B cell (primary cell): Measurements from ENCODE around the gene G0S2. TPM values are rescaled to one million over a fixed set of nuclear protein-coding genes. Genes with fewer than 3 reads are reported as not detected.
A peak's percentile ranks its signal among the peaks of the same experiment; 100 is the strongest.

Source experiments
- ATAC-seq: fragments of 200-7000 bp; cut with Tn5 transposase; one replicate; pipeline ENCODE4 v1.10.0; 2021; ENCODE audit warnings: low read depth, mild to moderate bottlenecking, moderate number of reproducible peaks, moderate library complexity
- CTCF ChIA-PET: fragments of 350-600 bp; sonication (Branson Sonifier 250); formaldehyde crosslinking; loops from one replicate; lab custom pipeline; 2021; ENCODE audit warnings: antibody characterized with exemption, inconsistent platforms; lab: Charles Lee
- POLR2A ChIA-PET: fragments of 350-600 bp; sonication (Branson Sonifier 250); formaldehyde crosslinking; loops from one replicate; lab custom pipeline; 2021; ENCODE audit warnings: antibody characterized with exemption; lab: Charles Lee
- DNase-seq: peaks from one replicate; pipeline ENCODE4 v3.0.0; 2013
- H2AFZ ChIP-seq: 2 replicates; pipeline ENCODE4 v1.6.1; 2012; ENCODE audit warnings: mild to moderate bottlenecking, low read depth, low read length; ENCODE audit not compliant: insufficient read depth, poor library complexity, severe bottlenecking
- H3K27ac ChIP-seq, 2 donors: 1 replicate in 1 of 2; 2 replicates in 1 of 2; pipeline ENCODE4 v1.5.1; 2012 to 2013; ENCODE audit warnings: low read length in 2 of 2, mild to moderate bottlenecking in 2 of 2, moderate library complexity in 1 of 2
- H3K27me3 ChIP-seq, 4 experiments: fragments of 200-600 bp in 1 of 4; sonication (generic) in 1 of 4; replicated peaks in 1 of 4; 1 replicate in 2 of 4; 2 replicates in 2 of 4; pipeline versions ENCODE4 v1.6.1 to v1.7.0; 2013 to 2016; ENCODE audit warnings: low read length in 3 of 4, mild to moderate bottlenecking in 2 of 4, mixed read lengths in 1 of 4, moderate library complexity in 1 of 4; ENCODE audit not compliant: insufficient read depth in 4 of 4, control insufficient read depth in 3 of 4; ENCODE audit errors: control extremely low read depth in 1 of 4
- H3K36me3 ChIP-seq, 2 experiments: replicated peaks in 1 of 2; 1 replicate in 1 of 2; 2 replicates in 1 of 2; pipeline versions ENCODE4 v1.6.1 to v1.7.1; 2013; ENCODE audit warnings: low read length in 1 of 2; ENCODE audit not compliant: insufficient read depth in 2 of 2, control insufficient read depth in 1 of 2; ENCODE audit errors: control extremely low read depth in 1 of 2, extremely low read depth in 1 of 2
- H3K4me1 ChIP-seq, 2 donors: fragments of 200-600 bp in 1 of 2; sonication (generic) in 1 of 2; 1 replicate in 1 of 2; 2 replicates in 1 of 2; pipeline versions ENCODE4 v1.5.1 to v1.6.1; 2013 to 2017; ENCODE audit warnings: low read length in 2 of 2; ENCODE audit not compliant: control insufficient read depth in 2 of 2, insufficient read depth in 2 of 2
- H3K4me2 ChIP-seq: replicated peaks from 2 replicates; pipeline ENCODE3; 2012; ENCODE audit warnings: mild to moderate bottlenecking, low read depth, low read length; ENCODE audit not compliant: poor library complexity, severe bottlenecking
- H3K4me3 ChIP-seq, 5 experiments: fragments of 200-600 bp in 1 of 5; sonication (generic) in 1 of 5; 1 replicate in 3 of 5; 2 replicates in 2 of 5; pipeline versions ENCODE4 v1.5.1 to v1.7.0; 2011 to 2016; ENCODE audit warnings: low read length in 4 of 5, mild to moderate bottlenecking in 4 of 5, low read depth in 2 of 5, control low read depth in 1 of 5, moderate library complexity in 1 of 5; ENCODE audit not compliant: insufficient read depth in 1 of 5; ENCODE audit errors: control extremely low read depth in 1 of 5, extremely low read depth in 1 of 5
- H3K79me2 ChIP-seq: fragments of 200-600 bp; sonication (generic); one replicate; pipeline ENCODE4 v1.6.0; 2016; ENCODE audit warnings: low read length; ENCODE audit not compliant: control insufficient read depth, insufficient read depth
- H3K9ac ChIP-seq: fragments of 200-600 bp; sonication (generic); 2 replicates; pipeline ENCODE4 v1.6.1; 2017; ENCODE audit warnings: mild to moderate bottlenecking, low read length, moderate library complexity
- H3K9me3 ChIP-seq, 3 donors: one replicate each; pipeline versions ENCODE4 v1.6.1 to v1.7.1; 2013; ENCODE audit warnings: low read length in 2 of 3; ENCODE audit not compliant: control insufficient read depth in 2 of 3, insufficient read depth in 1 of 3; ENCODE audit errors: control extremely low read depth in 1 of 3
- H4K20me1 ChIP-seq: 2 replicates; pipeline ENCODE4 v1.6.0; 2012; ENCODE audit warnings: mild to moderate bottlenecking, low read length; ENCODE audit not compliant: insufficient read depth, control insufficient read depth, poor library complexity, severe bottlenecking
- H3K27ac Mint-ChIP-seq: one replicate; pipeline ENCODE4 v1.8.0; 2021; ENCODE audit warnings: mixed read lengths
- H3K27me3 Mint-ChIP-seq: one replicate; pipeline ENCODE4 v1.8.0; 2021; ENCODE audit warnings: mixed read lengths
- H3K4me1 Mint-ChIP-seq: one replicate; pipeline ENCODE4 v1.8.0; 2021; ENCODE audit warnings: mixed read lengths
- H3K4me3 Mint-ChIP-seq: one replicate; pipeline ENCODE4 v1.8.0; 2021; ENCODE audit warnings: mixed read lengths
- H3K9me3 Mint-ChIP-seq: one replicate; pipeline ENCODE4 v1.8.0; 2022; ENCODE audit warnings: mixed read lengths; ENCODE audit not compliant: insufficient read depth
- EZH2 ChIP-seq: IDR thresholded peaks from 2 replicates; pipeline ENCODE4 v1.6.1; 2012; ENCODE audit warnings: borderline replicate concordance, low read depth, mild to moderate bottlenecking, moderate library complexity, low read length; ENCODE audit not compliant: insufficient read depth, poor library complexity, severe bottlenecking
- WGBS: methylation state at CpG from one replicate; pipeline ENCODE4 v1.1.5; 2013; ENCODE audit warnings: missing lambda C conversion rate; ENCODE audit not compliant: insufficient coverage; 5-methylcytosine and 5-hydroxymethylcytosine counted together
- intact Hi-C: fragments of 100-400 bp; cut with micrococcal nuclease; formaldehyde crosslinking; loops from one replicate; pipeline ENCODE4 v1.10.0; 2022
- polyA plus RNA-seq: library from polyadenylated mRNA; depleted of rRNA; stranded (reverse); fragments of >200 nt; gene quantifications from 2 replicates; pipeline ENCODE4 v1.2.3, GENCODE V29; 2012
- total RNA-seq, 2 donors: library from RNA; stranded (reverse); fragments of 120-200 nt in 1 of 2; gene quantifications; 1 replicate in 1 of 2; 2 replicates in 1 of 2; pipeline versions ENCODE4 v1.2.3 to v1.2.4, GENCODE V29; 2013 to 2022
- TF ChIP-seq, protein P1 (sequence below): fragments of 200-600 bp; IDR thresholded peaks from one replicate; pipeline ENCODE4 v1.8.0; 2022; ENCODE audit warnings: antibody characterized with exemption, mild to moderate bottlenecking

Gene G0S2
- total and polyA plus RNA-seq, 2 donors (not counting 1 experiment from before 2014, with no cell fraction given) = 6.2 TPM; not detected in 1

DNA sequence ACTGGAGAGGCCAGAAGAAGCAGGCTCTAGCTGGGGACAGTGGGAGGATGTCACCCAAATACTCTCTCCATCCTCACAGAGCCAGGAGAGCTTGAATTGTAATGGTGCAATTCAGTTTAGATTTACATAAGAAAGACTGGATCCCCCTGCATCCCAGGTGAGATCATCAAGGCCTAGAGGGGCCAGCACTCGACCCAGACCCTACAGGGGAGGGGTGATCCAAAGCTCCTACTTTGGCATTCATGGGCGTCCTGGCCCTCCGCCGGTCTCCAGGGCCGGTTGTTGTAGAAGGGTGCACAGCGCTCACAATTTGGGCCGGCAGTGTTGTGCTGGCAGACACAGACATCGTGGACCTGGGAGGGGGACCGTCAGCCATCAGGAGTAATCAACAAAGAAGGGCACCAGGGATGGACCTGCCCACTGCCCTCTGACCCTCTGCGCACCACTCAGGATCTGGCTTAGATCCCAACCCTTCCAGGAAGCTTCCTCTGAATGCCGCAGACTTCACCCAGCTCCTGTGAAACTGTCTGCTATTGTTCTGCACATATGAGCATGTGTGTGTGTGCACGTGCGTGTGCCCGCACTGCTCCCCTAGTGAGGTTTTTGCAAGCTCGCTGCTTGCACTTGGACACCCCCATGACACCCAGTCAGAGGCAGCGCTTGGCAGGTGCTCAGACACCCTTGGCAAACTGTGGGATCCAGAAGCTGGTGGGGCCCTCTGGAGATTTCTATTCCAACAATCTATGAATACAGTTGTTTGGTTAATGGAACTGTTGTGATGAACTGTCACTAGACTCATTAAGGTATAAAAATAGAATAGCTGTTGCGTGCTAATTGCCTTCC lies 44.6 kb upstream of the G0S2 start:
- no peaks in the 10 kb centered on the region for H3K36me3 ChIP-seq
- no peak overlapping the region for H2AFZ ChIP-seq
- no peaks in the 10 kb centered on the region for H4K20me1 ChIP-seq
- intact Hi-C loops = no loop called here
- Mint-ChIP-seq H3K27me3 (peaks cover 9% of the 10 kb centered on the region), H3K4me3 (no peak overlapping the region), H3K4me1 (peaks cover 6% of the 10 kb centered on the region), H3K9me3 (no peaks in the 10 kb centered on the region), H3K27ac (no peak overlapping the region)
- no peaks in the 10 kb centered on the region for H3K9me3 ChIP-seq
- peaks cover 0 to 7% (median 2%) of the 10 kb centered on the region in 4 experiments for H3K27me3 ChIP-seq
- no peak overlapping the region for H3K4me3 ChIP-seq
- no peaks in the 10 kb centered on the region for H3K79me2 ChIP-seq
- ChIA-PET CTCF (interaction anchor here (0.8 to 2.4 kb wide), 6 partner anchors 8 to 65 kb away, joined by 3 to 10 read pairs (median 3); no protein-coding TSS in a partner anchor), POLR2A (no interaction called here)
- H3K4me2 ChIP-seq = no peak overlapping the region
- H3K27ac ChIP-seq = no peak overlapping the region
- TF ChIP-seq, protein P1, sequence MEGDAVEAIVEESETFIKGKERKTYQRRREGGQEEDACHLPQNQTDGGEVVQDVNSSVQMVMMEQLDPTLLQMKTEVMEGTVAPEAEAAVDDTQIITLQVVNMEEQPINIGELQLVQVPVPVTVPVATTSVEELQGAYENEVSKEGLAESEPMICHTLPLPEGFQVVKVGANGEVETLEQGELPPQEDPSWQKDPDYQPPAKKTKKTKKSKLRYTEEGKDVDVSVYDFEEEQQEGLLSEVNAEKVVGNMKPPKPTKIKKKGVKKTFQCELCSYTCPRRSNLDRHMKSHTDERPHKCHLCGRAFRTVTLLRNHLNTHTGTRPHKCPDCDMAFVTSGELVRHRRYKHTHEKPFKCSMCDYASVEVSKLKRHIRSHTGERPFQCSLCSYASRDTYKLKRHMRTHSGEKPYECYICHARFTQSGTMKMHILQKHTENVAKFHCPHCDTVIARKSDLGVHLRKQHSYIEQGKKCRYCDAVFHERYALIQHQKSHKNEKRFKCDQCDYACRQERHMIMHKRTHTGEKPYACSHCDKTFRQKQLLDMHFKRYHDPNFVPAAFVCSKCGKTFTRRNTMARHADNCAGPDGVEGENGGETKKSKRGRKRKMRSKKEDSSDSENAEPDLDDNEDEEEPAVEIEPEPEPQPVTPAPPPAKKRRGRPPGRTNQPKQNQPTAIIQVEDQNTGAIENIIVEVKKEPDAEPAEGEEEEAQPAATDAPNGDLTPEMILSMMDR = no peak
- TF ChIP-seq EZH2 = no peak
- DNase-seq (no peak), ATAC-seq (no peak)
- H3K9ac ChIP-seq = no peak overlapping the region
- no peaks in the 10 kb centered on the region for H3K4me1 ChIP-seq
- 85% methylated on average over 16 of the region's 17 CpGs for WGBS

GRCh38 chr1:209633335-209633997 lies 41.7 kb upstream of the G0S2 start:
- H3K27ac ChIP-seq = no peak overlapping the region
- CTCF ChIA-PET = no interaction called here
- TF ChIP-seq EZH2 = no peak
- TF ChIP-seq, protein P1 = no peak
- peaks cover 0 to 4% (median 0%) of the 10 kb centered on the region in 4 experiments for H3K27me3 ChIP-seq
- no peaks in the 10 kb centered on the region for H3K9me3 Mint-ChIP-seq
- no peaks in the 10 kb centered on the region for H3K79me2 ChIP-seq
- H3K4me1 Mint-ChIP-seq = peaks cover 3% of the 10 kb centered on the region
- intact Hi-C loops = no loop called here
- H3K27ac Mint-ChIP-seq = no peak overlapping the region
- no peak overlapping the region for H3K9ac ChIP-seq
- H3K27me3 Mint-ChIP-seq = peaks cover 12% of the 10 kb centered on the region
- H3K9me3 ChIP-seq = no peaks in the 10 kb centered on the region
- H4K20me1 ChIP-seq = no peaks in the 10 kb centered on the region
- WGBS = 41% methylated on average over 4 of the region's 6 CpGs
- no peak overlapping the region for H3K4me3 Mint-ChIP-seq
- H2AFZ ChIP-seq = no peak overlapping the region
- no peak overlapping the region for H3K4me2 ChIP-seq
- DNase-seq = no peak
- no peaks in the 10 kb centered on the region for H3K4me1 ChIP-seq
- H3K4me3 ChIP-seq = no peak overlapping the region
- POLR2A ChIA-PET = no interaction called here
- peak; percentile 33 for ATAC-seq
- H3K36me3 ChIP-seq = no peaks in the 10 kb centered on the region
